IMR-90 (cell line): ENCODE data around the gene C2orf68. TPM values are rescaled to one million over a fixed set of nuclear protein-coding genes. Genes with fewer than 3 reads are reported as not detected.

Experiments used
- ATAC-seq: fragments of 200-7000 bp; cut with Tn5 transposase; 2 replicates; pipeline ENCODE4 v1.9.1; 2020; ENCODE audit warnings: low read depth, mild to moderate bottlenecking, moderate library complexity
- BruUV-seq: library from RNA; stranded (reverse); fragments of 400-500 nt; replicated peaks from 2 replicates; lab custom pipeline; 2021; lab: Mats Ljungman, UMichigan
- CTCF ChIA-PET: fragments of 300-600 bp; formaldehyde crosslinking; extraction: SDS; loops from one replicate; lab custom pipeline; 2021; ENCODE audit warnings: antibody characterized with exemption; lab: Yijun Ruan, JAX
- POLR2A ChIA-PET: fragments of 300-600 bp; sonication (Branson Sonifier 250); formaldehyde crosslinking; loops from one replicate; lab custom pipeline; 2022; ENCODE audit warnings: antibody characterized with exemption; ENCODE audit not compliant: unreplicated experiment; lab: Charles Lee
- DNase-seq: peaks from one replicate; pipeline ENCODE4 v3.0.0; 2013
- H2AFZ ChIP-seq: replicated peaks from 2 replicates; pipeline ENCODE3; 2013; ENCODE audit warnings: low read length, mild to moderate bottlenecking; ENCODE audit not compliant: poor library complexity
- H2AK5ac ChIP-seq: 2 replicates; pipeline ENCODE4 v1.6.1; 2013; ENCODE audit warnings: low read depth, low read length, inconsistent platforms
- H2AK9ac ChIP-seq: replicated peaks from 2 replicates; pipeline ENCODE3; 2013; ENCODE audit warnings: mild to moderate bottlenecking, low read depth, low read length, moderate library complexity; ENCODE audit not compliant: poor library complexity
- H2BK120ac ChIP-seq: 2 replicates; pipeline ENCODE4 v1.6.1; 2013; ENCODE audit warnings: low read depth, low read length, inconsistent platforms
- H2BK15ac ChIP-seq: 3 replicates; pipeline ENCODE4 v1.6.1; 2013; ENCODE audit warnings: low read depth, low read length, inconsistent platforms
- H2BK20ac ChIP-seq: 2 replicates; pipeline ENCODE4 v1.6.1; 2013; ENCODE audit warnings: low read depth, mild to moderate bottlenecking, inconsistent platforms, low read length, moderate library complexity
- H2BK5ac ChIP-seq: 2 replicates; pipeline ENCODE4 v1.6.1; 2013; ENCODE audit warnings: mild to moderate bottlenecking, low read depth, low read length, inconsistent platforms; ENCODE audit not compliant: poor library complexity, severe bottlenecking
- H3K14ac ChIP-seq: replicated peaks from 2 replicates; pipeline ENCODE4 v1.6.1; 2013; ENCODE audit warnings: low read depth, low read length, inconsistent platforms
- H3K18ac ChIP-seq: 2 replicates; pipeline ENCODE4 v1.6.1; 2013; ENCODE audit warnings: low read depth, low read length, control low read depth
- H3K23ac ChIP-seq: 2 replicates; pipeline ENCODE4 v1.6.1; 2013; ENCODE audit warnings: low read depth, low read length, inconsistent platforms
- H3K27ac ChIP-seq: 2 replicates; pipeline ENCODE4 v1.5.1; 2013; ENCODE audit warnings: mild to moderate bottlenecking, control low read depth, low read length; ENCODE audit not compliant: insufficient read depth
- H3K27me3 ChIP-seq: 2 replicates; pipeline ENCODE4 v1.6.1; 2013; ENCODE audit warnings: low read length; ENCODE audit not compliant: control insufficient read depth, insufficient read depth
- H3K36me3 ChIP-seq: 2 replicates; pipeline ENCODE4 v1.6.1; 2013; ENCODE audit warnings: low read length, mixed read lengths; ENCODE audit not compliant: control insufficient read depth, insufficient read depth
- H3K4ac ChIP-seq: 2 replicates; pipeline ENCODE4 v1.6.1; 2013; ENCODE audit warnings: low read depth, low read length, inconsistent platforms
- H3K4me1 ChIP-seq: 2 replicates; pipeline ENCODE4 v1.6.1; 2013; ENCODE audit warnings: low read length, mixed read lengths; ENCODE audit not compliant: control insufficient read depth, insufficient read depth
- H3K4me2 ChIP-seq: 2 replicates; pipeline ENCODE4 v1.6.1; 2013; ENCODE audit warnings: low read depth, mild to moderate bottlenecking, control low read depth, low read length, moderate library complexity
- H3K4me3 ChIP-seq: 2 replicates; pipeline ENCODE4 v1.5.1; 2013; ENCODE audit warnings: low read depth, mild to moderate bottlenecking, control low read depth, low read length, moderate library complexity; ENCODE audit not compliant: insufficient read depth
- H3K56ac ChIP-seq: 2 replicates; pipeline ENCODE4 v1.6.1; 2013; ENCODE audit warnings: low read length, inconsistent platforms; ENCODE audit not compliant: insufficient read depth; ENCODE audit errors: extremely low read depth
- H3K79me1 ChIP-seq, 2 experiments: 2 replicates each; pipeline ENCODE4 v1.6.1; 2013; ENCODE audit warnings: low read length in 2 of 2, inconsistent platforms in 1 of 2, low read depth in 1 of 2
- H3K9ac ChIP-seq: 2 replicates; pipeline ENCODE4 v1.6.1; 2013; ENCODE audit warnings: low read depth, low read length, control low read depth
- H3K9me1 ChIP-seq: 2 replicates; pipeline ENCODE4 v1.6.1; 2013; ENCODE audit warnings: low read length, inconsistent platforms; ENCODE audit not compliant: insufficient read depth
- H3K9me3 ChIP-seq: 2 replicates; pipeline ENCODE4 v1.6.1; 2013; ENCODE audit warnings: low read length; ENCODE audit not compliant: control insufficient read depth, insufficient read depth
- H4K20me1 ChIP-seq: 2 replicates; pipeline ENCODE4 v1.6.1; 2013; ENCODE audit warnings: low read length, inconsistent platforms; ENCODE audit not compliant: insufficient read depth
- H4K5ac ChIP-seq: 2 replicates; pipeline ENCODE4 v1.6.1; 2013; ENCODE audit warnings: mild to moderate bottlenecking, low read depth, low read length, control low read depth
- H4K8ac ChIP-seq, 2 experiments: 2 replicates each; pipeline ENCODE4 v1.6.1; 2013; ENCODE audit warnings: low read depth in 2 of 2, low read length in 2 of 2, control low read depth in 1 of 2, inconsistent platforms in 1 of 2
- H4K91ac ChIP-seq: 2 replicates; pipeline ENCODE4 v1.6.1; 2013; ENCODE audit warnings: low read depth, low read length, inconsistent platforms; ENCODE audit not compliant: insufficient read depth
- CHD1 ChIP-seq: IDR thresholded peaks from 2 replicates; pipeline ENCODE4 v1.6.1; 2012; ENCODE audit warnings: low read depth, low read length, improper control_type of control experiment
- MAFK ChIP-seq: IDR thresholded peaks from 2 replicates; pipeline ENCODE4 v1.6.1; 2012; ENCODE audit warnings: low read depth, low read length, improper control_type of control experiment
- MAZ ChIP-seq: IDR thresholded peaks from 2 replicates; pipeline ENCODE4 v1.6.1; 2012; ENCODE audit warnings: low read depth, mild to moderate bottlenecking, low read length, improper control_type of control experiment, moderate library complexity, borderline replicate concordance
- MXI1 ChIP-seq: IDR thresholded peaks from 2 replicates; pipeline ENCODE4 v1.6.1; 2012; ENCODE audit warnings: low read depth, mild to moderate bottlenecking, low read length, moderate library complexity, borderline replicate concordance
- NFE2L2 ChIP-seq: fragments of 150-350 bp; IDR thresholded peaks from 2 replicates; pipeline ENCODE4 v1.6.1; 2016; ENCODE audit warnings: low read depth, mild to moderate bottlenecking, low read length
- SMC3 ChIP-seq: fragments of 150-350 bp; IDR thresholded peaks from 2 replicates; pipeline ENCODE4 v1.6.1; 2016; ENCODE audit warnings: low read depth, mild to moderate bottlenecking, antibody characterized with exemption, low read length, moderate library complexity
- WGBS, 2 experiments: methylation state at CpG; one replicate each; pipeline versions ENCODE4 v1.1.5 to v1.1.7; 2013; ENCODE audit warnings: missing lambda C conversion rate in 2 of 2; ENCODE audit not compliant: insufficient read length in 1 of 2; ENCODE audit errors: extremely low coverage in 2 of 2; 5-methylcytosine and 5-hydroxymethylcytosine counted together
- dilution Hi-C: fragments of 300-500 bp; cut with HindIII; formaldehyde crosslinking; loops from one replicate; pipeline ENCODE4 v1.14.3; 2018; ENCODE audit warnings: low sequenced_read_pairs; ENCODE audit not compliant: unreplicated experiment
- in situ Hi-C: fragments of 300-500 bp; cut with MboI; formaldehyde crosslinking; loops from 3 replicates; pipeline ENCODE4 v1.14.3; 2019; ENCODE audit warnings: low sequenced_read_pairs, inconsistent platforms, mixed read lengths
- intact Hi-C: fragments of 100-400 bp; cut with micrococcal nuclease; formaldehyde crosslinking; loops from 2 replicates; pipeline ENCODE4 v1.10.0; 2022
- polyA plus RNA-seq, 3 experiments: library from polyadenylated mRNA; depleted of rRNA; stranded (reverse); fragments of >200 nt; gene quantifications; 2 replicates each; pipeline ENCODE4 v1.2.3, GENCODE V29; 2012; ENCODE audit warnings: low replicate concordance in 1 of 3
- total RNA-seq: library from RNA; depleted of rRNA; stranded (reverse); fragments of >200 nt; gene quantifications from 2 replicates; pipeline ENCODE4 v1.2.3, GENCODE V29; 2012
- TF ChIP-seq, protein P1 (sequence below): conservative IDR thresholded peaks from 2 replicates; pipeline ENCODE4 v1.5.1; 2012; ENCODE audit warnings: mild to moderate bottlenecking, low read depth, low read length, improper control_type of control experiment
- TF ChIP-seq, protein P2 (sequence below): fragments of 150-350 bp; IDR thresholded peaks from 2 replicates; pipeline ENCODE4 v1.6.1; 2017; ENCODE audit warnings: mild to moderate bottlenecking, antibody characterized with exemption, low read length, low read depth

Gene C2orf68
- total and polyA plus RNA-seq, 2 of the 4 experiments (the other 2 are of a cell fraction), result 6.8 to 10.1 TPM

DNA sequence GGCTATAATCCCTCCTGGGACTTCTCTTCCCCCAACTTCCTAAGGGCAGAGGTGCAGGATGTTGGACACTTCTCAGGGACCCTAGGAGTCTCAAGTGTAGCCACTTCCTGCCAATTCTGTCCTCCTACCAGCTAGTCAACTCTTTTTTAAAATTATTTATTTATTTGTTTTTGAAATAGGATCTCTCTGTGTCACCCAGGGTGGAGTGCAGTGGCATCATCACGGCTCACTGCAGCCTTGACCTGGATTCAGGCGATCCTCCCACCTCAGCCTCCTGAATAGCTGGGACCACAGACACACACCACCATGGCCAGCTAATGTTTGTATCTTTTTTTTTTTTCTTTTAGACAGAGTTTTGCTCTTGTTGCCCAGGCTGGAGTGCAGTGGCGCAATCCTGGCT is 44.6 kb upstream of the C2orf68 start:
- Histone ChIP-seq H3K79me1 (peaks cover 0 to 9% of the 10 kb centered on the region in 2 experiments; a peak in 2 of 4 replicates), H4K5ac (no peak overlapping the region), H4K8ac (no peak overlapping the region), H2BK15ac (no peak overlapping the region), H3K9ac (no peak overlapping the region), H2AFZ (peak overlapping the region; percentile 15), H3K56ac (no peak overlapping the region), H3K27me3 (no peaks in the 10 kb centered on the region), H4K91ac (no peak overlapping the region), H3K27ac (no peak overlapping the region), H2BK20ac (0 out of 2 replicates have a peak overlapping the region, but pooled peaks have one; percentile 55), H2AK5ac (peak overlapping the region; percentile 87; the same call in 1 of the 2 replicates), H3K4me2 (no peak overlapping the region), H3K9me3 (no peaks in the 10 kb centered on the region), H3K4me3 (no peak overlapping the region), H3K36me3 (peaks cover 4% of the 10 kb centered on the region), H2BK5ac (peak overlapping the region; percentile 6), H3K18ac (no peak overlapping the region), H2AK9ac (no peak overlapping the region), H3K4ac (peak overlapping the region; percentile 63; the same call in 1 of the 2 replicates), H2BK120ac (0 out of 2 replicates have a peak overlapping the region, but pooled peaks have one; percentile 53), H3K4me1 (peaks cover 18% of the 10 kb centered on the region), H3K23ac (no peak overlapping the region; the same call in 1 of the 2 replicates), H4K20me1 (no peaks in the 10 kb centered on the region; the same call in none of the 2 replicates), H3K9me1 (peaks cover 14% of the 10 kb centered on the region), H3K14ac (peak overlapping the region; percentile 50)
- in situ Hi-C loops (no loop called here), dilution Hi-C loops (no loop called here), intact Hi-C loops (no loop called here)
- BruUV-seq, result no TSS peak
- ChIA-PET POLR2A (interaction anchor here (0.5 kb wide), 1 partner anchor 13 kb away, joined by 6 read pairs; no protein-coding TSS in a partner anchor), CTCF (no interaction called here)
- DNase-seq, result peak; percentile 7
- 100% methylated on average over 1 of the region's 3 CpGs; no CpG with 5 or more reads in 1 of the 2 experiments for WGBS, 2 experiments
- TF ChIP-seq, protein P1, sequence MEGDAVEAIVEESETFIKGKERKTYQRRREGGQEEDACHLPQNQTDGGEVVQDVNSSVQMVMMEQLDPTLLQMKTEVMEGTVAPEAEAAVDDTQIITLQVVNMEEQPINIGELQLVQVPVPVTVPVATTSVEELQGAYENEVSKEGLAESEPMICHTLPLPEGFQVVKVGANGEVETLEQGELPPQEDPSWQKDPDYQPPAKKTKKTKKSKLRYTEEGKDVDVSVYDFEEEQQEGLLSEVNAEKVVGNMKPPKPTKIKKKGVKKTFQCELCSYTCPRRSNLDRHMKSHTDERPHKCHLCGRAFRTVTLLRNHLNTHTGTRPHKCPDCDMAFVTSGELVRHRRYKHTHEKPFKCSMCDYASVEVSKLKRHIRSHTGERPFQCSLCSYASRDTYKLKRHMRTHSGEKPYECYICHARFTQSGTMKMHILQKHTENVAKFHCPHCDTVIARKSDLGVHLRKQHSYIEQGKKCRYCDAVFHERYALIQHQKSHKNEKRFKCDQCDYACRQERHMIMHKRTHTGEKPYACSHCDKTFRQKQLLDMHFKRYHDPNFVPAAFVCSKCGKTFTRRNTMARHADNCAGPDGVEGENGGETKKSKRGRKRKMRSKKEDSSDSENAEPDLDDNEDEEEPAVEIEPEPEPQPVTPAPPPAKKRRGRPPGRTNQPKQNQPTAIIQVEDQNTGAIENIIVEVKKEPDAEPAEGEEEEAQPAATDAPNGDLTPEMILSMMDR, result no peak
- TF ChIP-seq NFE2L2 (no peak), MAZ (no peak), CHD1 (no peak), MAFK (no peak), MXI1 (no peak), SMC3 (no peak)
- TF ChIP-seq, protein P2, sequence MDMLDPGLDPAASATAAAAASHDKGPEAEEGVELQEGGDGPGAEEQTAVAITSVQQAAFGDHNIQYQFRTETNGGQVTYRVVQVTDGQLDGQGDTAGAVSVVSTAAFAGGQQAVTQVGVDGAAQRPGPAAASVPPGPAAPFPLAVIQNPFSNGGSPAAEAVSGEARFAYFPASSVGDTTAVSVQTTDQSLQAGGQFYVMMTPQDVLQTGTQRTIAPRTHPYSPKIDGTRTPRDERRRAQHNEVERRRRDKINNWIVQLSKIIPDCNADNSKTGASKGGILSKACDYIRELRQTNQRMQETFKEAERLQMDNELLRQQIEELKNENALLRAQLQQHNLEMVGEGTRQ, result no peak
- no peak for ATAC-seq
